ENCODE measurements around the gene GJD3. TPM values are rescaled to one million over a fixed set of nuclear protein-coding genes. Genes with fewer than 3 reads are reported as not detected.

Gene GJD3
- total and polyA plus RNA-seq, 9 of the 15 experiments (the other 6 are each of a cell fraction or from before 2014, with no cell fraction given): 0.17 to 0.38 TPM; not detected in 7

- TF ChIP-seq ZBTB7A (IDR thresholded peaks at IDR 0.05; ENCODE audit: borderline replicate concordance, control insufficient read depth, low read depth, low read length): peak; percentile 60; the same call in 1 of the 2 replicates
- no peak for TF ChIP-seq ESRRB (CRISPR knock-in tag; IDR thresholded peaks at IDR 0.05; ENCODE audit: borderline replicate concordance)
- peak; percentile 37; the same call in 1 of the 2 replicates for TF ChIP-seq JUN (IDR thresholded peaks at IDR 0.05; ENCODE audit: borderline replicate concordance, low read depth, low read length)
- no peak for TF ChIP-seq JUN (CRISPR knock-in tag; IDR thresholded peaks at IDR 0.05; ENCODE audit: borderline replicate concordance)
- peak; percentile 14 to 32; a peak in 1 of 4 replicates for TF ChIP-seq RCOR1 (IDR thresholded peaks at IDR 0.05; ENCODE audit: borderline replicate concordance in 1 of 2, low read depth in 2 of 2, low read length in 2 of 2)
- peak; percentile 59; the same call in 1 of the 2 replicates for TF ChIP-seq SP1 (CRISPR knock-in tag; IDR thresholded peaks at IDR 0.05)
- peak; percentile 51; the same call in 1 of the 2 replicates for TF ChIP-seq NBN (IDR thresholded peaks at IDR 0.05; ENCODE audit: low read depth)
- no peak for TF ChIP-seq ZNF354B (CRISPR knock-in tag; IDR thresholded peaks at IDR 0.05)
- no peak for TF ChIP-seq RBM34 (IDR thresholded peaks at IDR 0.05; ENCODE audit: borderline replicate concordance, insufficient read depth, low read length)
- TF ChIP-seq ZKSCAN8 (CRISPR knock-in tag; IDR thresholded peaks at IDR 0.05): no peak
- TF ChIP-seq KDM5B (IDR thresholded peaks at IDR 0.05; ENCODE audit: insufficient replicate concordance, low read depth, low read length): peak; percentile 17
- no peak for TF ChIP-seq NKRF (IDR thresholded peaks at IDR 0.05; ENCODE audit: borderline replicate concordance)
- no peak for TF ChIP-seq BCLAF1 (IDR thresholded peaks at IDR 0.05; ENCODE audit: borderline replicate concordance in 1 of 2, control insufficient read depth in 1 of 2, low read depth in 2 of 2, low read length in 1 of 2)
- TF ChIP-seq RUNX1 (IDR thresholded peaks at IDR 0.05; ENCODE audit: low read depth): no peak
- TF ChIP-seq CTCF (IDR thresholded peaks at IDR 0.05 in 2 of 3, conservative IDR thresholded peaks at IDR 0.05 in 1 of 3; ENCODE audit: insufficient read depth in 2 of 3, low read depth in 1 of 3, low read length in 3 of 3): peak; percentile 18 to 43 (median 33); a peak in 3 of 6 replicates
- peak; percentile 26; the same call in 1 of the 2 replicates for TF ChIP-seq MXI1 (IDR thresholded peaks at IDR 0.05; ENCODE audit: low read depth, low read length)
- TF ChIP-seq NR2C2 (CRISPR knock-in tag; IDR thresholded peaks at IDR 0.05): no peak
- peak; percentile 82 for TF ChIP-seq NR2C2 (tag; IDR thresholded peaks at IDR 0.05)
These were observed 23.4 kb downstream of the GJD3 start (continued) for GRCh38 chr17:40340880-40341807.

Measured in K562 (cell line).